GM23248 (cell line): Measurements from ENCODE around the gene STX5.
"Not testable (repeated sequence)": the region's sequence is repeated elsewhere in the genome, so short reads cannot be mapped to it uniquely, and the experiment has no call there.

Experiments
- EZH2 ChIP-seq: fragments of 200-600 bp; sonication (generic); IDR thresholded peaks from 2 replicates; pipeline ENCODE4 v1.6.1; 2018; ENCODE audit warnings: antibody characterized with exemption, mild to moderate bottlenecking; ENCODE audit not compliant: insufficient read depth, poor library complexity, severe bottlenecking
- EZH2phosphoT487 ChIP-seq: fragments of 200-600 bp; sonication (generic); IDR thresholded peaks from 2 replicates; pipeline ENCODE4 v1.6.1; 2018; ENCODE audit warnings: antibody characterized with exemption, moderate library complexity, mild to moderate bottlenecking, low read depth; ENCODE audit not compliant: insufficient read depth

GRCh38 chr11:62840721-62841360 lies 9.0 kb upstream of the STX5 start:
- not testable (repeated sequence) for TF ChIP-seq EZH2, EZH2phosphoT487
